HepG2 (cell line): ENCODE data around the gene MAB21L4. TPM values are rescaled to one million over a fixed set of nuclear protein-coding genes. Genes with fewer than 3 reads are reported as not detected.

Source experiments
- ATM ChIP-seq: fragments of 450-650 bp; IDR thresholded peaks from 2 replicates; pipeline ENCODE4 v1.7.1; 2017; ENCODE audit warnings: mild to moderate bottlenecking, borderline replicate concordance
- BRD4 ChIP-seq: sonication (generic); formaldehyde crosslinking; IDR thresholded peaks from 2 replicates; pipeline ENCODE4 v1.4.0; 2020; ENCODE audit warnings: missing genetic modification reagents
- FOXP1 ChIP-seq, 2 experiments: fragments of 450-650 bp in 1 of 2; IDR thresholded peaks; 2 replicates each; pipeline ENCODE4 v1.6.1; 2017 to 2018; ENCODE audit warnings: antibody characterized with exemption in 1 of 2
- HNRNPL ChIP-seq: fragments of 200-400 bp; formaldehyde crosslinking; IDR thresholded peaks from 2 replicates; pipeline ENCODE4 v1.6.1; 2017; ENCODE audit warnings: mild to moderate bottlenecking, low read depth, low read length
- IKZF4 ChIP-seq: sonication (generic); formaldehyde crosslinking; IDR thresholded peaks from 2 replicates; pipeline ENCODE4 v1.5.1; 2020; ENCODE audit warnings: borderline replicate concordance, mild to moderate bottlenecking, low read depth, missing genetic modification reagents; ENCODE audit errors: not compliant biosample characterization
- IRF1 ChIP-seq: sonication (generic); formaldehyde crosslinking; IDR thresholded peaks from 2 replicates; pipeline ENCODE4 v1.4.0; 2020; ENCODE audit warnings: low read depth, mild to moderate bottlenecking, missing genetic modification reagents
- MTERF4 ChIP-seq: sonication (generic); formaldehyde crosslinking; IDR thresholded peaks from 2 replicates; pipeline ENCODE4 v1.8.0; 2023; ENCODE audit warnings: mild to moderate bottlenecking, missing genetic modification reagents
- POLR2A ChIP-seq, 2 experiments: IDR thresholded peaks; 2 replicates each; pipeline ENCODE4 v1.6.1; 2011; ENCODE audit warnings: low read depth in 2 of 2, low read length in 2 of 2, mild to moderate bottlenecking in 1 of 2, moderate library complexity in 1 of 2; ENCODE audit not compliant: insufficient read depth in 1 of 2
- RBAK ChIP-seq: sonication (generic); formaldehyde crosslinking; IDR thresholded peaks from 2 replicates; pipeline ENCODE4 v1.5.1; 2020; ENCODE audit warnings: mild to moderate bottlenecking, missing genetic modification reagents
- RNF2 ChIP-seq: fragments of 450-650 bp; conservative IDR thresholded peaks from 2 replicates; pipeline ENCODE4 v1.6.1; 2016; ENCODE audit warnings: low read depth
- TEAD2 ChIP-seq: sonication (generic); formaldehyde crosslinking; IDR thresholded peaks from 2 replicates; pipeline ENCODE4 v1.9.0; 2021; ENCODE audit warnings: missing genetic modification reagents
- XRCC5 ChIP-seq: fragments of 200-400 bp; formaldehyde crosslinking; optimal IDR thresholded peaks from 2 replicates; pipeline ENCODE3; 2017; ENCODE audit warnings: mild to moderate bottlenecking, low read length
- ZNF124 ChIP-seq: sonication (generic); formaldehyde crosslinking; IDR thresholded peaks from 2 replicates; pipeline ENCODE4 v1.4.0; 2020; ENCODE audit warnings: missing genetic modification reagents
- ZNF326 ChIP-seq: sonication (generic); formaldehyde crosslinking; IDR thresholded peaks from 2 replicates; pipeline ENCODE4 v1.4.0; 2020; ENCODE audit warnings: missing genetic modification reagents, borderline replicate concordance
- ZNF33B ChIP-seq: sonication (generic); formaldehyde crosslinking; IDR thresholded peaks from 2 replicates; pipeline ENCODE4 v1.5.1; 2020; ENCODE audit warnings: mild to moderate bottlenecking, missing genetic modification reagents
- ZNF430 ChIP-seq: sonication (generic); formaldehyde crosslinking; IDR thresholded peaks from 2 replicates; pipeline ENCODE4 v1.9.0; 2021; ENCODE audit warnings: mild to moderate bottlenecking, missing genetic modification reagents
- ZNF441 ChIP-seq: sonication (generic); formaldehyde crosslinking; IDR thresholded peaks from 2 replicates; pipeline ENCODE4 v1.7.0; 2021; ENCODE audit warnings: missing genetic modification reagents, borderline replicate concordance
- ZNF503 ChIP-seq: sonication (generic); formaldehyde crosslinking; IDR thresholded peaks from 2 replicates; pipeline ENCODE4 v1.4.0; 2020; ENCODE audit warnings: missing genetic modification reagents
- ZNF550 ChIP-seq: sonication (generic); formaldehyde crosslinking; IDR thresholded peaks from 2 replicates; pipeline ENCODE4 v1.4.0; 2020; ENCODE audit warnings: mild to moderate bottlenecking, missing genetic modification reagents, borderline replicate concordance
- ZNF552 ChIP-seq: sonication (generic); formaldehyde crosslinking; IDR thresholded peaks from 2 replicates; pipeline ENCODE4 v1.9.0; 2022; ENCODE audit warnings: missing genetic modification reagents, mild to moderate bottlenecking, borderline replicate concordance
- ZNF557 ChIP-seq: sonication (generic); formaldehyde crosslinking; IDR thresholded peaks from 2 replicates; pipeline ENCODE4 v1.4.0; 2020; ENCODE audit warnings: missing genetic modification reagents
- ZNF576 ChIP-seq: sonication (generic); formaldehyde crosslinking; IDR thresholded peaks from 2 replicates; pipeline ENCODE4 v1.4.0; 2020; ENCODE audit warnings: mild to moderate bottlenecking, missing genetic modification reagents
- ZNF644 ChIP-seq: IDR thresholded peaks from 2 replicates; pipeline ENCODE4 v1.6.1; 2016; ENCODE audit warnings: low read depth
- ZSCAN29 ChIP-seq: sonication (generic); formaldehyde crosslinking; conservative IDR thresholded peaks from 2 replicates; pipeline ENCODE4 v1.4.0; 2020; ENCODE audit warnings: mild to moderate bottlenecking, missing genetic modification reagents
- polyA plus RNA-seq, 8 experiments: library from polyadenylated mRNA; depleted of rRNA in 3 of 8; stranded (reverse) in 7 of 8; unstranded in 1 of 8; fragments of >200 nt; fragmentation: Illumina TruSeq in 4 of 8; extraction: Trizol in 4 of 8; gene quantifications; 2 replicates each; pipeline versions ENCODE4 v1.2.1 to v1.2.3, GENCODE V29; 2011 to 2016; ENCODE audit warnings: low read depth in 4 of 8, missing spikeins in 1 of 8, mixed read lengths in 1 of 8; ENCODE audit not compliant: insufficient read depth in 1 of 8
- total RNA-seq, 5 experiments: library from RNA; depleted of rRNA; stranded (reverse); fragments of >200 nt; fragmentation: Illumina TruSeq; extraction: Trizol; gene quantifications; 2 replicates each; pipeline ENCODE4 v1.2.3, GENCODE V29; 2016; ENCODE audit warnings: low read depth in 1 of 5

Gene MAB21L4
- total and polyA plus RNA-seq, 2 of the 13 experiments (the other 11 are each of a cell fraction or from before 2014, with no cell fraction given): 3.0 to 14.0 TPM

GRCh38 chr2:240896871-240897692 is 1.1 kb upstream of the MAB21L4 start (continued):
- TF ChIP-seq IKZF4 (CRISPR knock-in tag): peak; percentile 79
- no peak for TF ChIP-seq ZNF503 (CRISPR knock-in tag)
- TF ChIP-seq RNF2: peak; percentile 77
- TF ChIP-seq RBAK: no peak
- TF ChIP-seq ZNF557 (CRISPR knock-in tag): no peak
- no peak for TF ChIP-seq ZSCAN29 (CRISPR knock-in tag)
- no peak for TF ChIP-seq MTERF4
- TF ChIP-seq ATM: no peak
- 0 out of 2 replicates have a peak, but pooled peaks have one; percentile 31 for TF ChIP-seq ZNF430 (CRISPR knock-in tag)
- TF ChIP-seq ZNF124 (CRISPR knock-in tag): no peak
- no peak; the same call in 1 of the 2 replicates for TF ChIP-seq BRD4 (CRISPR knock-in tag)
- no peak for TF ChIP-seq IRF1 (CRISPR knock-in tag)
- no peak for TF ChIP-seq ZNF550
- no peak for TF ChIP-seq XRCC5
- TF ChIP-seq HNRNPL: peak; percentile 92
- no peak for TF ChIP-seq FOXP1 (IDR thresholded peaks at IDR 0.05)
- no peak for TF ChIP-seq FOXP1 (CRISPR knock-in tag; IDR thresholded peaks at IDR 0.05)
- no peak for TF ChIP-seq ZNF326
- TF ChIP-seq ZNF33B: peak; percentile 78; the same call in 1 of the 2 replicates
- TF ChIP-seq POLR2A (IDR thresholded peaks at IDR 0.05; ENCODE audit: insufficient read depth in 1 of 2, low read depth in 2 of 2, low read length in 2 of 2): no peak
- no peak for TF ChIP-seq ZNF644 (CRISPR knock-in tag)
- TF ChIP-seq ZNF576 (CRISPR knock-in tag): no peak
- no peak; the same call in 1 of the 2 replicates for TF ChIP-seq ZNF441 (CRISPR knock-in tag)
- TF ChIP-seq ZNF552 (CRISPR knock-in tag): no peak
- TF ChIP-seq TEAD2: no peak
